AG09309 (cell line): Measurements from ENCODE around the gene TCF25.
"Not testable (repeated sequence)": the region's sequence is repeated elsewhere in the genome, so short reads cannot be mapped to it uniquely, and the experiment has no call there.

Source experiments
- DNase-seq: peaks from one replicate; pipeline ENCODE4 v3.0.0-alpha.2; 2010; ENCODE audit warnings: low read depth
- H3K4me3 ChIP-seq: 2 replicates; pipeline ENCODE4 v1.5.1; 2011; ENCODE audit warnings: mild to moderate bottlenecking, low read depth, low read length, moderate library complexity; ENCODE audit not compliant: control insufficient read depth
- TF ChIP-seq, protein P1 (sequence below): IDR thresholded peaks from 2 replicates; pipeline ENCODE4 v1.5.1; 2011; ENCODE audit warnings: mild to moderate bottlenecking, low read depth, low read length, inconsistent platforms; ENCODE audit not compliant: insufficient read depth, control insufficient read depth; ENCODE audit errors: missing control alignments

Gene TCF25

GRCh38 chr16:89870440-89870839 lies 3.0 kb upstream of the TCF25 start:
- TF ChIP-seq, protein P1, sequence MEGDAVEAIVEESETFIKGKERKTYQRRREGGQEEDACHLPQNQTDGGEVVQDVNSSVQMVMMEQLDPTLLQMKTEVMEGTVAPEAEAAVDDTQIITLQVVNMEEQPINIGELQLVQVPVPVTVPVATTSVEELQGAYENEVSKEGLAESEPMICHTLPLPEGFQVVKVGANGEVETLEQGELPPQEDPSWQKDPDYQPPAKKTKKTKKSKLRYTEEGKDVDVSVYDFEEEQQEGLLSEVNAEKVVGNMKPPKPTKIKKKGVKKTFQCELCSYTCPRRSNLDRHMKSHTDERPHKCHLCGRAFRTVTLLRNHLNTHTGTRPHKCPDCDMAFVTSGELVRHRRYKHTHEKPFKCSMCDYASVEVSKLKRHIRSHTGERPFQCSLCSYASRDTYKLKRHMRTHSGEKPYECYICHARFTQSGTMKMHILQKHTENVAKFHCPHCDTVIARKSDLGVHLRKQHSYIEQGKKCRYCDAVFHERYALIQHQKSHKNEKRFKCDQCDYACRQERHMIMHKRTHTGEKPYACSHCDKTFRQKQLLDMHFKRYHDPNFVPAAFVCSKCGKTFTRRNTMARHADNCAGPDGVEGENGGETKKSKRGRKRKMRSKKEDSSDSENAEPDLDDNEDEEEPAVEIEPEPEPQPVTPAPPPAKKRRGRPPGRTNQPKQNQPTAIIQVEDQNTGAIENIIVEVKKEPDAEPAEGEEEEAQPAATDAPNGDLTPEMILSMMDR: no peak
- no peak for DNase-seq
- no peak overlapping the region for H3K4me3 ChIP-seq

DNA sequence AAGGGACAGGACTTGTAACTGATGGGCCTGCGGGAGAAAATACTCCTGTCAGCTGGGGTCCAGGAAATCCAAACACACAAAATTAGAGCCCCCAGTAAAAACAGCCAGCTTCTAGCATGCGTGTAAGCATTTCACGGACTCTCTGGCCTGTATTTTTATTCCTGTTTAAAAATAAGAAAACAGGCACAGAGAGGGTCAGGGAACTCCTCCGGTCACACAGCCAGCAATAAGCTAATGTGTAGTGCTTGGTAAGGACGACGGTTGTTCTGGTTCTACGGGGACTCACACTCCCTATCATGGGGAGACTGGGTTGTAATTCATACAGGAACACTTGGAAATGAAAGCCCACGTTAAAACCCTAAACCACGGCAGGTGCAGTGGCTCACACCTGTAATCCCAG lies 1.5 kb upstream of the TCF25 start:
- DNase-seq: no peak
- H3K4me3 ChIP-seq: no peak overlapping the region
- TF ChIP-seq, protein P1: no peak

- peak overlapping the region; percentile 88 for H3K4me3 ChIP-seq
- peak; percentile 81 for DNase-seq
- TF ChIP-seq, protein P1: no peak
Observed at GRCh38 chr16:89873972-89874689, 739 bp downstream of the TCF25 start.

DNA sequence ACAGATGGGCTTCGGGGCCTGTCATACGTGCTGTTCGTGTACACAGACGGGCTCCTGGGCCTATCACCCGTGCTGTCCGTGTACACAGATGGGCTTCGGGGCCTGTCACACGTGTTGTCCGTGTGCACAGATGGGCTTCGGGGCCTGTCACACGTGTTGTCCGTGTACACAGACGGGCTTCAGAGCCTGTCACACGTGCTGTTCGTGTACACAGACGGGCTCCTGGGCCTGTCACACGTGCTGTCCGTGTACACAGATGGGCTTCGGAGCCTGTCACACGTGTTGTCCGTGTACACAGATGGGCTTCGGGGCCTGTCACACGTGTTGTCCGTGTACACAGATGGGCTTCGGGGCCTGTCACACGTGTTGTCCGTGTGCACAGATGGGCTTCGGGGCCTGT lies 5.7 kb downstream of the TCF25 start:
- DNase-seq, H3K4me3 ChIP-seq: not testable (repeated sequence)

DNA sequence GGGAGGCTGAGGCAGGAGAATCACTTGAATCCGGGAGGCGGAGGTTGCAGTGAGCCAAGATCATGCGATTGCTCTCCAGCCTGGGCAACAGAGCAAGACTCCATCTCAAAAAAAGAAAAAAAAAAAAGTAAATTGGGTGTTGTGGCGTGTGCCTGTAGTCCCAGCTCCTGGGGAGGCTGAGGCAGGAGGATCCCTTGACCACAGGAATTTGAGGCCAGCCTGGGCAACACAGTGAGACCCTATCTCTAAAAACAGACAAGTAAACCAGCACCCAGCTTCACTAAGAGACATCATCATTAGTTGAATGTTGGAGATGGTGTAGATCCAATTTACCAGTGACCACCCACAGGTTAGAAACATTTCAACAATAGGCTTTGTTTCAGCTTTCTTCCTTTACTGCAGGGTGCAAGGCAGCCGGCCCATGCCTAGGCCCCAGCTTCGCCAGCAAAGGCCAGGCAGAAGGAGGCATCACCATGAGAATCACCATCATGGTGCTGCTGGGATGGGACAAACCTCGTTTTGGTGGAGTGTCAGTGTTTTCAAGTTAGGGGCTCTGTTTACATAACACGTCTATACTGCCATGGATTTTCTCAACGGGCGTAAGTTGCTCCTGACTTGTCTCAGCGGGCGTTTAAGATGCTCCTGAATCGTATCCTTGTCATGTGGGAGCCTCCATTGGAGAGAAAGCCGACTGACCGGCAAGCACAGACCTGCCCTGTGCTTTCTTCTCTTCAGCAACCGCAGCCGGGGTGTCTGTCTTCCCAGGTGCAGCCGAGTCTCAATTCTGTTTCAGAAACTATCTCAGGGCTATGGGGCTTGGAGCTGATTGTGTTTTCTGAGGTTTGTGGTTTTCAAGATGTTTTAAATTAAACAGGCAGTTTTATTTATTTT lies 7.3 kb downstream of the TCF25 start:
- no peak overlapping the region for H3K4me3 ChIP-seq
- TF ChIP-seq, protein P1: no peak
- no peak for DNase-seq

DNA sequence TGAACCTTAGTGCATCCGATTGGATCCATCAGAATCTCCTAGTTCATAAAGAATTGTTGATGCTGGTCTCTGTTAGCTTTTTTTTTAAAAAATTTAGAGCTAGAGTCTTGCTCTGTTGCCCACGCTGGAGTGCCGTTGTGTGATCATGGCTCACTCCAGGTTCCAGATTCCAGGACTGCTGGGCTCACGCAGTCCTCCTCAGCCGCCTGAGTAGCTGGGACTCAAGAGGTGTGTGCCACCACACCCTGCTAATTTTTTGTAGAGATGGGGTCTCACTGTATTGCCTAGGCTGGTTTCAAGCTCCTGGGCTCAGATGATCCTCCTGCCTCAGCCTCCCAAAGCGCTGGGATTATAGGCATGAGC lies 8.0 kb downstream of the TCF25 start:
- no peak overlapping the region for H3K4me3 ChIP-seq
- no peak for DNase-seq

More for the DNA sequence above, 8.0 kb downstream of the TCF25 start:
- TF ChIP-seq, protein P1: no peak
